ENCODE data around the gene MELTF.

DNA sequence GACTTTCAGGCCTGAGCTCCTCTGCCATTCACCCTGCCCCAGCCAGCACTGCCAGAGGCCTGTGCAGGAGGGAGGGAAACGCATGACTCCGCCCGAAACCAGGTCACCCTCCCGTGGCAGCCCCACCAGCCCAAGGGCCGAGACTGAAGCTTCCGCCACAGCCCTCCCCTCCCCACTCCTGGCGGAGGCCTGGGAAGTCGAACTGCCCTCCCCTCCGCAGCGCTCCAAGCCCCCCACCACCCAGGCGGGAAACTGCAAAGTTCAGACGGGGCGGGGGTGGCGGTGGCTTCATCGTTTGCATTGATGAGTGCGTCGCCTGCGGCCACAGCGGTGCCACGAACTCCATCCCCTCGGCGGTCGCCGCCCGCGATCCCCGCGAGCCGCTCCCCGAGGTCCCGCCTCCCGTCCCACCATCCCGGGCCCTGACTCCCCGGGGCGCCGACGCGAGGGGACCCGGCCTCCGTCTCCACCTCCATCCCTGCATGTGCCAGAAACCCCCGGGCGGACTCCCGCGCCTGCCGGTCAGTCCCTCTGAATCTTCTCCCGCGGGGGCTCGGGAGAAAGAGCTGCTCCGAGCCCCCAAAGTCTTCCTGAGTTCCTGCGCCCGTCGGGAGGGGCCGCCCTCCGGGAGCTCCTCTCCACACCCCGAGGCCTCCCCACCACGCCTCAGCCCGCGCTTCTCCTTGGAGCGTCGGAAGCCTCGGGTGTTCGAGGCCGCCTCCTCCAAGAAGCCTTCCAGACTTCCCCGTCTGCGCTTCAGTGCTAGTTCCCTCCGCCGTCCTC is 698 bp downstream of the MELTF start:
- no peak for TF ChIP-seq POLR2AphosphoS5 (IDR thresholded peaks at IDR 0.05)
- TF ChIP-seq, protein P1, sequence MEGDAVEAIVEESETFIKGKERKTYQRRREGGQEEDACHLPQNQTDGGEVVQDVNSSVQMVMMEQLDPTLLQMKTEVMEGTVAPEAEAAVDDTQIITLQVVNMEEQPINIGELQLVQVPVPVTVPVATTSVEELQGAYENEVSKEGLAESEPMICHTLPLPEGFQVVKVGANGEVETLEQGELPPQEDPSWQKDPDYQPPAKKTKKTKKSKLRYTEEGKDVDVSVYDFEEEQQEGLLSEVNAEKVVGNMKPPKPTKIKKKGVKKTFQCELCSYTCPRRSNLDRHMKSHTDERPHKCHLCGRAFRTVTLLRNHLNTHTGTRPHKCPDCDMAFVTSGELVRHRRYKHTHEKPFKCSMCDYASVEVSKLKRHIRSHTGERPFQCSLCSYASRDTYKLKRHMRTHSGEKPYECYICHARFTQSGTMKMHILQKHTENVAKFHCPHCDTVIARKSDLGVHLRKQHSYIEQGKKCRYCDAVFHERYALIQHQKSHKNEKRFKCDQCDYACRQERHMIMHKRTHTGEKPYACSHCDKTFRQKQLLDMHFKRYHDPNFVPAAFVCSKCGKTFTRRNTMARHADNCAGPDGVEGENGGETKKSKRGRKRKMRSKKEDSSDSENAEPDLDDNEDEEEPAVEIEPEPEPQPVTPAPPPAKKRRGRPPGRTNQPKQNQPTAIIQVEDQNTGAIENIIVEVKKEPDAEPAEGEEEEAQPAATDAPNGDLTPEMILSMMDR (IDR thresholded peaks at IDR 0.05): no peak
